ENCODE measurements around the gene IGFALS. TPM values are rescaled to one million over a fixed set of nuclear protein-coding genes. Genes with fewer than 3 reads are reported as not detected.

Gene IGFALS
- total and polyA plus RNA-seq, 5 experiments from 2014 or later, result 1.7 to 2.1 TPM; not detected in 3

GRCh38 chr16:1741553-1742165, 51.8 kb downstream of the IGFALS start:
- ATAC-seq, result no peak
- POLR2A ChIA-PET, result no interaction called here
- Mint-ChIP-seq H3K9me3 (no peaks in the 10 kb centered on the region), H3K4me1 (peaks cover 0 to 2% (median 0%) of the 10 kb centered on the region in 4 donors), H3K27me3 (no peaks in the 10 kb centered on the region), H3K27ac (peak overlapping the region in 1 of 10 donors; percentile 82), H3K36me3 (peaks cover 0 to 14% (median 0%) of the 10 kb centered on the region in 3 donors), H3K4me3 (no peak overlapping the region)
- no peak for DNase-seq

DNA sequence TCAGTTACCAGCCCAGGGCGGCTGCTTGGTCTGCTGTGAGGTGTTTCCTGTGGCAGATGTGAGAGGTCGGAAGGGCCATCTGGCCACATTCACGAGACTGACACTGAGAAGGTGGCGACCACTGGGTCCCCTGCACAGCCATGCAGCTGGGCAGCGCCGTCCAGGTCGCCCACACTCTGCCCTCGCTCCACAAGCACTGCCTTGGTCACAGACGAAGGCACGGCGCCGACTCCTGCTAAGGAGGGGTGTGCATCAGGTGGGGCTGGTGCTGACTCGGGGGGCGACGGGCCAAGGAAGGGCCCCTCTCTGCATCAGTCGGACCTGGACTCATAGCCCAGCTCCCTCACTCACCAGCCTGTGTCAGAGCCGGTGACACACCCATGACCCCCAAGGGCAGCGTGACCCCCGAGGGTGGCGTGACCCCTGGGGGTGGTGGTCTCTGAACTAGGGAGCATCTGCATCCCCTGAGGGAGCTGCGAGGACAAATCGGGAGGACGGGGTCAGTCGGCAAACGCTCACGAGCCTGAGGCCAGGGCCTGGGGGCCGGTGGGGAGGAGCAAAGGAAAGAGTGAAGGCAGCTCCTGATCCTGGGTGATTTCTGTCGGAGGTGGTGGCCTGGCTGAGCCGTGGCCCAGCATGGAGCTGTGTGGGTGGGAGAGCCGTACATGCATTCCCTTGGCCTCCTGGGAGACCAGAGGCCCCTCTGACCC, 52.6 kb downstream of the IGFALS start:
- DNase-seq (no peak), ATAC-seq (no peak)
- H3K4me3 Mint-ChIP-seq, result no peak overlapping the region
- POLR2A ChIA-PET, result no interaction called here
- H3K4me1 Mint-ChIP-seq, result peaks cover 0 to 2% (median 0%) of the 10 kb centered on the region in 4 donors
- H3K36me3 Mint-ChIP-seq, result peaks cover 0 to 11% (median 0%) of the 10 kb centered on the region in 3 donors
- no peaks in the 10 kb centered on the region for H3K27me3 Mint-ChIP-seq
- H3K27ac Mint-ChIP-seq, result peak overlapping the region in 1 of 10 donors; percentile 40
- H3K9me3 Mint-ChIP-seq, result no peaks in the 10 kb centered on the region

Other genes with a start within 250 kb of the IGFALS start
- gene IFT140, start 181.6 kb downstream of the IGFALS start, total RNA-seq, result 10 to 100 TPM; 10.4 to 11.1 TPM
- gene IFT140, start 181.6 kb downstream of the IGFALS start, polyA plus RNA-seq, result 10 to 100 TPM in 2 of 3 donors, 1 to 10 TPM in 1; 4.5 to 21.2 (median 16.8) TPM
- 10 to 100 TPM; 24.4 to 25.4 TPM for gene CRAMP1, start 181.3 kb downstream of the IGFALS start, total RNA-seq
- gene CRAMP1, start 181.3 kb downstream of the IGFALS start, polyA plus RNA-seq, result 1 to 10 TPM; 1.3 to 3.1 (median 1.9) TPM
- 10 to 100 TPM; 28.0 to 36.2 TPM for gene JPT2, start 115.4 kb downstream of the IGFALS start, total RNA-seq
- 10 to 100 TPM in 1 of 3 donors, 1 to 10 TPM in 2; 9.1 to 10.3 (median 9.8) TPM for gene JPT2, start 115.4 kb downstream of the IGFALS start, polyA plus RNA-seq
- 100 to 1,000 TPM; 315 to 342 TPM for gene MAPK8IP3, start 87.5 kb downstream of the IGFALS start, total RNA-seq
- gene MAPK8IP3, start 87.5 kb downstream of the IGFALS start, polyA plus RNA-seq, result 1 to 10 TPM in 2 of 3 donors, under 1 TPM in 1; 0.87 to 2.8 (median 2.5) TPM
- gene NME3, start 22.2 kb downstream of the IGFALS start, total RNA-seq, result 10 to 100 TPM; 70.6 to 79.9 TPM
- 10 to 100 TPM; 60.0 to 84.2 (median 62.9) TPM for gene NME3, start 22.2 kb downstream of the IGFALS start, polyA plus RNA-seq
- gene EME2, start 20.9 kb downstream of the IGFALS start, total RNA-seq, result 10 to 100 TPM; 28.4 to 31.5 TPM
- gene EME2, start 20.9 kb downstream of the IGFALS start, polyA plus RNA-seq, result 1 to 10 TPM in 2 of 3 donors, under 1 TPM in 1; 0.35 to 1.6 (median 1.1) TPM
- 10 to 100 TPM; 53.1 to 55.9 TPM for gene MRPS34, start 20.6 kb downstream of the IGFALS start, total RNA-seq
- 100 to 1,000 TPM; 113 to 145 (median 133) TPM for gene MRPS34, start 20.6 kb downstream of the IGFALS start, polyA plus RNA-seq
- 100 to 1,000 TPM; 120 to 123 TPM for gene SPSB3, start 11.1 kb downstream of the IGFALS start, total RNA-seq
- 10 to 100 TPM; 38.0 to 42.0 (median 40.8) TPM for gene SPSB3, start 11.1 kb downstream of the IGFALS start, polyA plus RNA-seq
- 10 to 100 TPM; 62.0 to 65.4 TPM for gene NUBP2, start 10.7 kb downstream of the IGFALS start, total RNA-seq
- 10 to 100 TPM; 87.2 to 90.6 (median 87.3) TPM for gene NUBP2, start 10.7 kb downstream of the IGFALS start, polyA plus RNA-seq
- 10 to 100 TPM; 65.7 to 67.8 TPM for gene HAGH, start 33.1 kb upstream of the IGFALS start, total RNA-seq
- gene HAGH, start 33.1 kb upstream of the IGFALS start, polyA plus RNA-seq, result 10 to 100 TPM; 38.7 to 60.0 (median 45.0) TPM
- gene FAHD1, start 33.5 kb upstream of the IGFALS start, total RNA-seq, result 10 to 100 TPM; 11.1 to 12.1 TPM
- gene FAHD1, start 33.5 kb upstream of the IGFALS start, polyA plus RNA-seq, result 10 to 100 TPM; 20.3 to 34.2 (median 32.6) TPM
- not detected for gene MEIOB, start 78.5 kb upstream of the IGFALS start, total RNA-seq
- gene MEIOB, start 78.5 kb upstream of the IGFALS start, polyA plus RNA-seq, result not detected
- not detected for gene HS3ST6, start 124.7 kb upstream of the IGFALS start, total RNA-seq
- not detected for gene HS3ST6, start 124.7 kb upstream of the IGFALS start, polyA plus RNA-seq
- gene MSRB1, start 149.5 kb upstream of the IGFALS start, total RNA-seq, result 1 to 10 TPM; 9.9 to 10.0 TPM
- gene MSRB1, start 149.5 kb upstream of the IGFALS start, polyA plus RNA-seq, result 10 to 100 TPM; 13.9 to 19.1 (median 16.2) TPM
- gene RPL3L, start 161.0 kb upstream of the IGFALS start, total RNA-seq, result not detected
- not detected for gene RPL3L, start 161.0 kb upstream of the IGFALS start, polyA plus RNA-seq
- gene NDUFB10, start 165.8 kb upstream of the IGFALS start, total RNA-seq, result 10 to 100 TPM; 62.5 to 65.6 TPM
- 100 to 1,000 TPM; 180 to 217 (median 187) TPM for gene NDUFB10, start 165.8 kb upstream of the IGFALS start, polyA plus RNA-seq
- gene RPS2, start 171.1 kb upstream of the IGFALS start, total RNA-seq, result 1,000 to 10,000 TPM; 3,016 to 3,025 TPM
- 1,000 to 10,000 TPM; 6,506 to 7,644 (median 7,481) TPM for gene RPS2, start 171.1 kb upstream of the IGFALS start, polyA plus RNA-seq
- gene RNF151, start 173.2 kb upstream of the IGFALS start, total RNA-seq, result not detected
- gene RNF151, start 173.2 kb upstream of the IGFALS start, polyA plus RNA-seq, result not detected
- gene TBL3, start 178.3 kb upstream of the IGFALS start, total RNA-seq, result 10 to 100 TPM; 30.0 to 33.4 TPM
- 10 to 100 TPM; 44.6 to 61.8 (median 52.2) TPM for gene TBL3, start 178.3 kb upstream of the IGFALS start, polyA plus RNA-seq
- gene NOXO1, start 187.8 kb upstream of the IGFALS start, total RNA-seq, result 1 to 10 TPM; 1.3 to 2.3 TPM
- gene NOXO1, start 187.8 kb upstream of the IGFALS start, polyA plus RNA-seq, result not detected
- 10 to 100 TPM; 15.9 to 22.3 TPM for gene GFER, start 190.5 kb upstream of the IGFALS start, total RNA-seq
- gene GFER, start 190.5 kb upstream of the IGFALS start, polyA plus RNA-seq, result 10 to 100 TPM; 21.4 to 30.0 (median 26.3) TPM
- under 1 TPM; 0.60 to 0.77 TPM for gene SYNGR3, start 196.3 kb upstream of the IGFALS start, total RNA-seq
- gene SYNGR3, start 196.3 kb upstream of the IGFALS start, polyA plus RNA-seq, result 1 to 10 TPM in 1 of 3 donors, under 1 TPM in 1, not detected in 1; 0.77 to 1.1 TPM
- gene ZNF598, start 216.1 kb upstream of the IGFALS start, total RNA-seq, result 10 to 100 TPM; 58.6 to 66.2 TPM
- 1 to 10 TPM; 3.4 to 10.0 (median 3.6) TPM for gene ZNF598, start 216.1 kb upstream of the IGFALS start, polyA plus RNA-seq
- not detected for gene NPW, start 226.1 kb upstream of the IGFALS start, total RNA-seq
- gene NPW, start 226.1 kb upstream of the IGFALS start, polyA plus RNA-seq, result not detected
- gene NHERF2, start 233.2 kb upstream of the IGFALS start, total RNA-seq, result 1 to 10 TPM; 5.3 to 6.0 TPM
- gene NHERF2, start 233.2 kb upstream of the IGFALS start, polyA plus RNA-seq, result 1 to 10 TPM in 1 of 3 donors, under 1 TPM in 2; 0.32 to 1.2 (median 0.46) TPM